Muscle of leg (tissue), 11 donors: ENCODE results near the gene ALDH1L1. TPM values are rescaled to one million over a fixed set of nuclear protein-coding genes. Genes with fewer than 3 reads are reported as not detected.
"Not testable (repeated sequence)": the region's sequence is repeated elsewhere in the genome, so short reads cannot be mapped to it uniquely, and the experiment has no call there.

Source experiments
- DNase-seq: peaks from one replicate; pipeline ENCODE4 v3.0.0; 2013
- H3K27ac ChIP-seq: one replicate; pipeline ENCODE4 v1.5.1; 2013; ENCODE audit warnings: mild to moderate bottlenecking, low read length, control low read depth
- H3K27me3 ChIP-seq: one replicate; pipeline ENCODE4 v1.6.1; 2013; ENCODE audit warnings: low read length; ENCODE audit not compliant: control insufficient read depth, insufficient read depth
- H3K36me3 ChIP-seq: one replicate; pipeline ENCODE4 v1.6.1; 2013; ENCODE audit warnings: low read length; ENCODE audit not compliant: control insufficient read depth, insufficient read depth
- H3K4me1 ChIP-seq: one replicate; pipeline ENCODE4 v1.6.1; 2013; ENCODE audit warnings: low read length; ENCODE audit not compliant: control insufficient read depth, insufficient read depth
- H3K4me3 ChIP-seq: one replicate; pipeline ENCODE4 v1.5.1; 2013; ENCODE audit warnings: low read length, control low read depth
- H3K9me3 ChIP-seq: replicated peaks from 2 replicates; pipeline ENCODE4 v1.6.1; 2013; ENCODE audit warnings: low read depth, low read length; ENCODE audit not compliant: control insufficient read depth
- WGBS: methylation state at CpG from one replicate; pipeline ENCODE4 v1.1.5; 2013; ENCODE audit warnings: missing lambda C conversion rate; ENCODE audit not compliant: insufficient coverage; 5-methylcytosine and 5-hydroxymethylcytosine counted together
- polyA plus RNA-seq, 8 donors: library from polyadenylated mRNA; unstranded; fragments of 120-200 nt; gene quantifications; one replicate each; pipeline versions ENCODE4 v1.2.1 to v1.2.3, GENCODE V29; 2013; ENCODE audit warnings: inconsistent platforms in 1 of 8, low replicate concordance in 1 of 8; ENCODE audit not compliant: insufficient read length in 8 of 8, insufficient read depth in 1 of 8
- total RNA-seq: library from RNA; stranded (reverse); fragments of 120-200 nt; gene quantifications from one replicate; pipeline ENCODE4 v1.2.4, GENCODE V29; 2013

ALDH1L1 gene
- total and polyA plus RNA-seq, 9 donors: 0.07 to 1.6 (median 0.18) TPM

GRCh38 chr3:126066676-126067075 lies 113.7 kb downstream of the ALDH1L1 start:
- H3K9me3 ChIP-seq, DNase-seq, H3K27me3 ChIP-seq, H3K27ac ChIP-seq, H3K36me3 ChIP-seq, H3K4me3 ChIP-seq: not testable (repeated sequence)
- peaks cover 11% of the 10 kb centered on the region for H3K4me1 ChIP-seq
- 92% methylated on average over 4 of the region's 6 CpGs for WGBS

DNA sequence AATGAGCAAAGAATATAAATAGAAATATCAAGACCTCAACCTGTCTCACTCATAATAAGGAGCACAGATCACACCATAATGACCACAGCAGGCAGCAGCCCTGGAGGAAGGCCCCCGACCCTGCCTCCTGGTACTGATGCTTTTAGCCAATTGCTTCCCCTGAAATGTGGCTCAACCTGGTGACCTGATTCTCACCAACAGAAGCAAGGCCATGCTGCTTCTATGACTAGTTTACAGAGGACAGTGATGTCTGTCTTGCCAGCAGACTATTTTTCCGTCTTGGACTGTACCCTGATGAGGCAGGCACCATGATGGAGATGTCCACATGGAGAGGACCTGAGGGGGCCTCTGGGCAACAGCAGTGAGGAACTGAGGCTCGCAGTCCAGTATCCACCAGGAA lies 114.5 kb downstream of the ALDH1L1 start:
- no peak for DNase-seq
- WGBS: 83% methylated on average over 2 of the region's 3 CpGs
- H3K27me3 ChIP-seq: no peaks in the 10 kb centered on the region
- no peaks in the 10 kb centered on the region for H3K9me3 ChIP-seq
- no peak overlapping the region for H3K27ac ChIP-seq
- H3K36me3 ChIP-seq: peaks cover 3% of the 10 kb centered on the region
- no peak overlapping the region for H3K4me3 ChIP-seq
- peaks cover 12% of the 10 kb centered on the region for H3K4me1 ChIP-seq

GRCh38 chr3:126064627-126065258 lies 115.6 kb downstream of the ALDH1L1 start:
- Histone ChIP-seq H3K9me3 (no peaks in the 10 kb centered on the region), H3K36me3 (peaks cover 4% of the 10 kb centered on the region), H3K27me3 (no peaks in the 10 kb centered on the region), H3K4me1 (peaks cover 15% of the 10 kb centered on the region), H3K27ac (no peak overlapping the region), H3K4me3 (no peak overlapping the region)
- WGBS: 29% methylated on average over 9 of the region's 10 CpGs
- DNase-seq: no peak

GRCh38 chr3:126063358-126063965 lies 116.9 kb downstream of the ALDH1L1 start:
- Histone ChIP-seq H3K36me3 (peaks cover 8% of the 10 kb centered on the region), H3K4me3 (no peak overlapping the region), H3K27ac (no peak overlapping the region), H3K9me3 (no peaks in the 10 kb centered on the region), H3K4me1 (peaks cover 16% of the 10 kb centered on the region), H3K27me3 (no peaks in the 10 kb centered on the region)
- DNase-seq: no peak
- WGBS: 86% methylated on average over 5 of the region's 8 CpGs

DNA sequence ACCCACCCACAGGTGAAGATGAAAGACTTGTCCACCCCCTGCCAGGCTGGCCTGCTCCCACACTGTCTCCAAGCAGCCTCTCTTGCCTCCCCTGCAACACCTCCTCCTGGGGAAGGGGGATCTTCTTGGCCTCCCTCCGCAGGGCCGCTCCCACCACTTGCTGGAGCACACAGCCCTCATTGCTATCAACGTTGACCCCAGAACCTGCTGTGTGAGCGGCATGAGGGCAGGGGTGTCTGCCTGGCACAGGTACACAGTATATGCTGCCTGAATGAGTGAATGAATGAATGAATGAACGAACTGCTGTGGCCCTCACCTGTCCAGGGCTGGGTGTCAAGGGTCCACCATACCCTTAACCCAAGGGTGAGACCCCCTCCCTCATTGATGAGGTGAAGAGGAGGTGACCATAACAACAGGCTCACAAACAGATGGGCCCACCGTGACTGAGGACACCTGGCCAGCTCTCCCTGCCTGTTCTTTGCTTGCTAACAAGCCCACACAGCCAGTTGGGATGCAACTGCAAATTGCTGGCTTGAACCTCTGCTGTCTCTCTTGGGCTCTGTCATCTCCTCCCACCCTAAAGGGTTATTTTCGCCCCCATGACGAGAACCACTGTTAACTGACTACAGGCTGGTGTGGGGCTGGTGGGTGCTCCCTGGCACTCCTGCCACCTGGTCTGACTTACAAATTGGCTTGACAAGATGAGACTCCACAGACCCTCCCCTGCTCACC lies 118.9 kb downstream of the ALDH1L1 start:
- no peaks in the 10 kb centered on the region for H3K27me3 ChIP-seq
- H3K4me3 ChIP-seq: no peak overlapping the region
- DNase-seq: no peak
- peaks cover 5% of the 10 kb centered on the region for H3K36me3 ChIP-seq
- H3K4me1 ChIP-seq: peaks cover 25% of the 10 kb centered on the region
- 90% methylated on average over 2 of the region's 8 CpGs for WGBS
- H3K27ac ChIP-seq: no peak overlapping the region
- H3K9me3 ChIP-seq: no peaks in the 10 kb centered on the region

DNA sequence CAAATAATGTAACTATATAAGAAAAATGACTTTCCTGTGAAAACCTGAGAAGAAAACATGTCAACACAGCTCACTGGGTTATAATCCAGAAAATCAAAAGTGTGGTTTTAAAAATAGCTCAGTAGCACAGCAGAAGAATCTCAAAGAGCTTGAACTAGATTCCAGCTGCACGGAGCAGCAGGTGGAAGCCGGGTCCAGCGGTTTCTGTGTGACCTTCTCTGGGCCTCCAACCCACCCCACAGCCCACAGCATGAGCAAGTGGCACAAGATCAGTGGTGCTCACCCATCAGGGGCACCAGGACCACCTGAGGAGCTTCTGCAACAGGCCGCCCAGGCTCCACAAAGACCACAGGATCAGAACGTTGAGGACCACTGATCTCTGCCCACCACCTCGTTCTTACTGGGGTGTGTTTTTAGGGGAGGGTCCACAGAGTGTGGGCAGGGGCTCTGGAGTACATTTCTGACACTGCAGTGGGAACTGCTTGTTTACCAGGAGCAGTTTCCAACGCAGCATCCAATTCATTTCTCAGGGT lies 119.7 kb downstream of the ALDH1L1 start:
- Histone ChIP-seq H3K4me1 (peaks cover 25% of the 10 kb centered on the region), H3K27ac (peak overlapping the region; percentile 29), H3K27me3 (no peaks in the 10 kb centered on the region), H3K36me3 (peaks cover 5% of the 10 kb centered on the region), H3K9me3 (no peaks in the 10 kb centered on the region), H3K4me3 (no peak overlapping the region)
- no peak for DNase-seq
- WGBS: 60% methylated on average over 3 of the region's 7 CpGs

- Histone ChIP-seq H3K36me3 (peaks cover 5% of the 10 kb centered on the region), H3K4me1 (peaks cover 19% of the 10 kb centered on the region), H3K27ac (no peak overlapping the region), H3K9me3 (no peaks in the 10 kb centered on the region), H3K4me3 (no peak overlapping the region), H3K27me3 (no peaks in the 10 kb centered on the region)
- 48% methylated on average over 6 of the region's 7 CpGs for WGBS
- no peak for DNase-seq
Observed at GRCh38 chr3:126058666-126059065, 121.7 kb downstream of the ALDH1L1 start.

DNA sequence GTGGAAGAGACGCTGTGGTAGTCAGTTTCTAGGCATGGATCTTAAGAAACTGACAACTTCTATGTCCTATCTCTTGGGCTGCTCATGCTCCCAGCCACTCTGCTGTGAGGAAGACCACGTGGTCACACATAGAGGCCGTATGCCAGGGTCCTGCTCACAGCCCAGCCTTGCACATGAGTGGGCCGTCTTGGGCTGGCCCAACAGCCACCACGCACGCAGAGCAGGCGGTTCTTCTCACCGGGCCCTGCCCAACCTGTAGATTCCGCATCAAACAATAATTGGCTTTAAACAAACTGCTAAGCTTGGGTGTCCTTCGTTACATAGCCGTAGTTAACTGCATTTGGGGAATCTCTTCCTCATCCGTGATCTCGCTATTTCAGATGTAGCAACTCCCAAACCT lies 122.5 kb downstream of the ALDH1L1 start:
- no peaks in the 10 kb centered on the region for H3K27me3 ChIP-seq
- no peak overlapping the region for H3K27ac ChIP-seq
- H3K36me3 ChIP-seq: peaks cover 5% of the 10 kb centered on the region
- no peak overlapping the region for H3K4me3 ChIP-seq
- H3K4me1 ChIP-seq: peaks cover 16% of the 10 kb centered on the region
- WGBS: 90% methylated on average over 12 of the region's 13 CpGs
- H3K9me3 ChIP-seq: no peaks in the 10 kb centered on the region
- DNase-seq: no peak

GRCh38 chr3:126057501-126057819 lies 122.9 kb downstream of the ALDH1L1 start:
- no peaks in the 10 kb centered on the region for H3K9me3 ChIP-seq
- peaks cover 17% of the 10 kb centered on the region for H3K4me1 ChIP-seq
- peaks cover 5% of the 10 kb centered on the region for H3K36me3 ChIP-seq
- WGBS: 77% methylated on average over 10 of the region's 10 CpGs
- no peak for DNase-seq
- no peak overlapping the region for H3K4me3 ChIP-seq
- H3K27ac ChIP-seq: no peak overlapping the region
- H3K27me3 ChIP-seq: no peaks in the 10 kb centered on the region

- no peaks in the 10 kb centered on the region for H3K27me3 ChIP-seq
- H3K9me3 ChIP-seq: no peaks in the 10 kb centered on the region
- no peak for DNase-seq
- peaks cover 22% of the 10 kb centered on the region for H3K4me1 ChIP-seq
- H3K27ac ChIP-seq: no peak overlapping the region
- WGBS: 74% methylated on average over 11 of the region's 14 CpGs
- peaks cover 5% of the 10 kb centered on the region for H3K36me3 ChIP-seq
- no peak overlapping the region for H3K4me3 ChIP-seq
Observed at GRCh38 chr3:126056681-126057500, 123.5 kb downstream of the ALDH1L1 start.
